ENCODE results near the gene CENPX. TPM values are rescaled to one million over a fixed set of nuclear protein-coding genes. Genes with fewer than 3 reads are reported as not detected.

CENPX gene
- total RNA-seq, 1 experiment from 2014 or later, result 77.9 TPM

DNA sequence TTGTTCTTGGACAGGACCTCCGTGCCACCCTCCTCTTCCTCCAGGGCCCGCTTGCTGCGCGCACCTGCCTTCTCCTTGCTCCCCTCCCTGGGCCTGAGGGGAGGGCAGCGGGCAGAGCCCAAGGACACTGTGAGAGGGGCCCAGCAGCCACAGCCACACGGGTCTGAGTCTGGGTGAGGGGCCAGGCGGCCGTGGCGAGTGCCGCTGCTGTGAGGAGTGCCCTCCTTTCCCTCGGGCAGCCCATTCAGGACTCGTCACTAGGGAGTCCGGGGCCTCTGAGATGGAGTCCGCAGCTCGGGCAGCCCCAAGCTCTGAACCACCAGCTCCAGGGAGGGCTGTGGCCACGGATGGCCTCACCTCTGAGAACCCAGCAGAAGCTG is 37.3 kb upstream of the CENPX start:
- no peaks in the 10 kb centered on the region for H3K27me3 Mint-ChIP-seq (ENCODE audit: low read depth)

More for the DNA sequence above, 37.3 kb upstream of the CENPX start:
- Mint-ChIP-seq H3K4me1 (no peaks in the 10 kb centered on the region), H3K4me3 (no peak overlapping the region), H3K36me3 (ENCODE audit: insufficient read depth in 1 of 3, low read depth in 3 of 3) (peaks cover 4 to 38% (median 38%) of the 10 kb centered on the region in 3 experiments), H3K9me3 (no peaks in the 10 kb centered on the region), H3K27ac (no peak overlapping the region)
- Histone ChIP-seq H3K4me1 (ENCODE audit: insufficient read depth, low read length) (no peaks in the 10 kb centered on the region), H4K8ac (replicated peaks; ENCODE audit: insufficient read length, low read depth, low read length) (no peak overlapping the region), H2BK12ac (ENCODE audit: insufficient read length, low read depth, low read length) (no peak overlapping the region), H3K79me1 (ENCODE audit: insufficient read depth, low read depth, low read length, poor library complexity, severe bottlenecking) (no peaks in the 10 kb centered on the region), H4K20me1 (ENCODE audit: control insufficient read depth, insufficient read depth, insufficient read length) (peaks cover 3% of the 10 kb centered on the region), H2AFZ (ENCODE audit: low read length) (no peak overlapping the region), H3K27ac (ENCODE audit: insufficient read length, low read depth, low read length) (no peak overlapping the region), H3K4ac (ENCODE audit: low read depth, low read length) (no peak overlapping the region), H3K79me2 (ENCODE audit: insufficient read depth, low read length) (no peaks in the 10 kb centered on the region), H3K56ac (ENCODE audit: insufficient read length, low read depth, low read length) (no peak overlapping the region), H3K18ac (ENCODE audit: insufficient read length, low read depth, low read length) (no peak overlapping the region), H2BK15ac (ENCODE audit: low read depth, low read length) (no peak overlapping the region), H4K5ac (ENCODE audit: insufficient read length, low read depth, low read length) (no peak overlapping the region), H3K4me2 (ENCODE audit: insufficient read depth, insufficient read length, low read length) (no peak overlapping the region), H2BK120ac (ENCODE audit: low read depth, low read length, poor library complexity, severe bottlenecking) (no peak overlapping the region), H3K9me3 (ENCODE audit: control insufficient read depth, low read depth, low read length) (no peaks in the 10 kb centered on the region), H3K23ac (ENCODE audit: insufficient read length, low read depth, low read length) (no peak overlapping the region), H2BK20ac (ENCODE audit: low read depth, low read length, poor library complexity, severe bottlenecking) (no peak overlapping the region), H3K9ac (ENCODE audit: extremely low read depth, insufficient read length, low read length) (no peak overlapping the region), H2BK5ac (ENCODE audit: insufficient read length, low read length) (no peak overlapping the region), H4K91ac (ENCODE audit: insufficient read length, low read depth, low read length) (no peak overlapping the region), H3T11ph (ENCODE audit: low read length) (no peak overlapping the region), H2AK5ac (ENCODE audit: insufficient read length, low read length) (no peak overlapping the region), H3K14ac (ENCODE audit: insufficient read depth, low read length) (no peak overlapping the region), H3K27me3 (ENCODE audit: insufficient read depth, low read length) (no peaks in the 10 kb centered on the region), H3K23me2 (ENCODE audit: insufficient read length, low read depth, low read length, poor library complexity, severe bottlenecking) (peaks cover 6% of the 10 kb centered on the region)
- TF ChIP-seq, protein P1, sequence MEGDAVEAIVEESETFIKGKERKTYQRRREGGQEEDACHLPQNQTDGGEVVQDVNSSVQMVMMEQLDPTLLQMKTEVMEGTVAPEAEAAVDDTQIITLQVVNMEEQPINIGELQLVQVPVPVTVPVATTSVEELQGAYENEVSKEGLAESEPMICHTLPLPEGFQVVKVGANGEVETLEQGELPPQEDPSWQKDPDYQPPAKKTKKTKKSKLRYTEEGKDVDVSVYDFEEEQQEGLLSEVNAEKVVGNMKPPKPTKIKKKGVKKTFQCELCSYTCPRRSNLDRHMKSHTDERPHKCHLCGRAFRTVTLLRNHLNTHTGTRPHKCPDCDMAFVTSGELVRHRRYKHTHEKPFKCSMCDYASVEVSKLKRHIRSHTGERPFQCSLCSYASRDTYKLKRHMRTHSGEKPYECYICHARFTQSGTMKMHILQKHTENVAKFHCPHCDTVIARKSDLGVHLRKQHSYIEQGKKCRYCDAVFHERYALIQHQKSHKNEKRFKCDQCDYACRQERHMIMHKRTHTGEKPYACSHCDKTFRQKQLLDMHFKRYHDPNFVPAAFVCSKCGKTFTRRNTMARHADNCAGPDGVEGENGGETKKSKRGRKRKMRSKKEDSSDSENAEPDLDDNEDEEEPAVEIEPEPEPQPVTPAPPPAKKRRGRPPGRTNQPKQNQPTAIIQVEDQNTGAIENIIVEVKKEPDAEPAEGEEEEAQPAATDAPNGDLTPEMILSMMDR (conservative IDR thresholded peaks at IDR 0.05), result no peak
- no CpG with 5 or more reads among the region's 16 CpGs for WGBS (ENCODE audit: extremely low coverage, insufficient read length, low lambda C conversion rate)
- no peak for DNase-seq

All from H9 (cell line).